ENCODE results near the gene CANT1. TPM values are rescaled to one million over a fixed set of nuclear protein-coding genes. Genes with fewer than 3 reads are reported as not detected.

CANT1 gene
- total and polyA plus RNA-seq, 2 experiments from 2014 or later = 33.0 to 36.1 TPM

DNA sequence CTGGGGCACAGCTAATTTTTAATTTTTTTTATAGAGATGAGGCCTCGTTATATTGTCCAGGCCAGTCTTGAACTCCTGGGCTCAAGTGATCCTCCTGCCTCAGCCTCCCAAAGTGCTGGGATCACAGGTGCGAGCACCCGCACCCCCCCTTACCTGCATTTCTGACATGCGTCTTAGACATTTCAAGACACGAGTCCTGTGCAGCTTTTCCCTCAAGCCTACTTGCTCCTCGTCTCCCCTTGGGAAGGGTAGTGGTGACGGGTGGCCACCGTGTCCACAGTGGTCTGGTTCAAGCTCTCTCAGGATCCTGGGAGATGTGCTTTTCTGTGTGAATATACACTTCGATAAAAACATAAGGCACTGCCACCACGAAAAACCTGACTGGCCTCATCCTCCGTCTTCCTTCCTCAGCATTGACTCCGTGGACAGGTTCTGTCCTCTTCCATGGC is 9.6 kb downstream of the CANT1 start:
- Histone ChIP-seq H4K20me1 (ENCODE audit: insufficient read depth, poor library complexity, severe bottlenecking) (peaks cover 14% of the 10 kb centered on the region), H3K27ac (no peak overlapping the region)
- DNase-seq (ENCODE audit: low spot score) = no peak

GRCh38 chr17:78999056-78999768 is 10.4 kb downstream of the CANT1 start:
- 98% methylated on average over 16 of the region's 17 CpGs for WGBS (ENCODE audit: low lambda C conversion rate, missing lambda C conversion rate)
- Histone ChIP-seq H3K27ac (no peak overlapping the region), H3K79me2 (peaks cover 42% of the 10 kb centered on the region), H2AFZ (no peak overlapping the region), H3K9me2 (replicated peaks; ENCODE audit: insufficient read depth) (no peaks in the 10 kb centered on the region), H3K36me3 (replicated peaks; ENCODE audit: insufficient read depth, low read depth) (no peaks in the 10 kb centered on the region), H3K9me3 (ENCODE audit: low read depth) (no peaks in the 10 kb centered on the region), H3K4me2 (no peak overlapping the region), H3K4me3 (no peak overlapping the region), H3K27me3 (no peaks in the 10 kb centered on the region), H3K4me1 (ENCODE audit: insufficient read depth) (peaks cover 9% of the 10 kb centered on the region), H4K20me1 (ENCODE audit: insufficient read depth, poor library complexity, severe bottlenecking) (peaks cover 14% of the 10 kb centered on the region)
- DNase-seq (ENCODE audit: low spot score) = no peak
- TF ChIP-seq CTCF (IDR thresholded peaks at IDR 0.05; ENCODE audit: poor library complexity) = no peak
- no peak for TF ChIP-seq EZH2phosphoT487 (IDR thresholded peaks at IDR 0.05; ENCODE audit: low read depth, severe bottlenecking, unreplicated experiment)
- TF ChIP-seq EZH2 (IDR thresholded peaks at IDR 0.05; ENCODE audit: borderline replicate concordance) = no peak

More for the DNA sequence above, 9.6 kb downstream of the CANT1 start:
- no peaks in the 10 kb centered on the region for H3K36me3 ChIP-seq (replicated peaks; ENCODE audit: insufficient read depth, low read depth)
- H3K79me2 ChIP-seq = peaks cover 42% of the 10 kb centered on the region
- peaks cover 9% of the 10 kb centered on the region for H3K4me1 ChIP-seq (ENCODE audit: insufficient read depth)
- whole genome bisulfite sequencing (ENCODE audit: low lambda C conversion rate, missing lambda C conversion rate) = 97% methylated on average over 12 of the region's 12 CpGs
- H3K9me2 ChIP-seq (replicated peaks; ENCODE audit: insufficient read depth) = no peaks in the 10 kb centered on the region
- no peaks in the 10 kb centered on the region for H3K9me3 ChIP-seq (ENCODE audit: low read depth)
- no peak overlapping the region for H3K4me2 ChIP-seq
- TF ChIP-seq EZH2phosphoT487 (IDR thresholded peaks at IDR 0.05; ENCODE audit: low read depth, severe bottlenecking, unreplicated experiment) (no peak), EZH2 (IDR thresholded peaks at IDR 0.05; ENCODE audit: borderline replicate concordance) (no peak), CTCF (IDR thresholded peaks at IDR 0.05; ENCODE audit: poor library complexity) (no peak)
- H2AFZ ChIP-seq = no peak overlapping the region
- no peak overlapping the region for H3K4me3 ChIP-seq
- H3K27me3 ChIP-seq = no peaks in the 10 kb centered on the region

DNA sequence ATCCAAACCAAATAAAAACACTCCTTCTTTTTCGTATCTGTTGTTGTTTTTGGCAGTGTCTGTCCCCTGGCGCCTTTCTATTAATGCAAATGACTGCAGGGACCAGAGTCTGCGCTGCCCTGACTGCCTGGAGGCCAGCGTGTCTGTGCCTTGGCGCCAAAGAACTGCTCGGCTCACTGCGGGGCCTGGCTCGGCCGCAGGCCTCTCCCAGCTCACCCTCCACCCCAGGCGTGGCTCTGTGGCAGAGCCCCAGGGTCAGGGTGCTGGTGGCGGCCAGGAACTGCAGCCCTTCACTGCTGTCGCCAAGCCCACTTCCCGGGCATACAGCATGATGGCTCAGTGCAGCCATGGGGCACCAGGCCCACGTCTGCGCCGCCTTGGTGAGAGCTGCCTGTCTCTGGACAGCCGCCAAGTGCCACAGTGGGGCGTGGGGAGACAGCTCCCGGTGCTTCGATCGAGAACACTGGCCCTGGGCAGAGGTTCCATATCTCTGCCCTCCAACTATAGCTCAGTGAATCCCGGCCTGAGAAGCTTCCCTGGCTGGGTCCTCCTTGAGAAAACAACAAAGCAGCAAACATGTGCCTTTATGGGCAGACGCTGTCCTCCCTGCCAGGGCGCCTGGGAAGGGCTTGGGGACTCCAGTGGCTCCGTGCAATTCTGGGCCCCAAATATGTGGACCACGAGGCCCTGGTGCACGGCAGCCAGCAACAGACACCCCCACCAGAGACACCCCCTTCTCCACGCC is 11.1 kb downstream of the CANT1 start:
- H2AFZ ChIP-seq = no peak overlapping the region
- DNase-seq (ENCODE audit: low spot score) = no peak
- H3K9me3 ChIP-seq (ENCODE audit: low read depth) = no peaks in the 10 kb centered on the region
- H3K27me3 ChIP-seq = no peaks in the 10 kb centered on the region
- H3K27ac ChIP-seq = no peak overlapping the region
- H3K9me2 ChIP-seq (replicated peaks; ENCODE audit: insufficient read depth) = no peaks in the 10 kb centered on the region
- H3K79me2 ChIP-seq = peaks cover 39% of the 10 kb centered on the region
- TF ChIP-seq EZH2phosphoT487 (IDR thresholded peaks at IDR 0.05; ENCODE audit: low read depth, severe bottlenecking, unreplicated experiment) (no peak), EZH2 (IDR thresholded peaks at IDR 0.05; ENCODE audit: borderline replicate concordance) (no peak), CTCF (IDR thresholded peaks at IDR 0.05; ENCODE audit: poor library complexity) (no peak)
- no peak overlapping the region for H3K4me3 ChIP-seq
- H3K4me2 ChIP-seq = no peak overlapping the region
- WGBS (ENCODE audit: low lambda C conversion rate, missing lambda C conversion rate) = 93% methylated on average over 28 of the region's 28 CpGs
- H3K36me3 ChIP-seq (replicated peaks; ENCODE audit: insufficient read depth, low read depth) = no peaks in the 10 kb centered on the region
- peaks cover 9% of the 10 kb centered on the region for H3K4me1 ChIP-seq (ENCODE audit: insufficient read depth)
- H4K20me1 ChIP-seq (ENCODE audit: insufficient read depth, poor library complexity, severe bottlenecking) = peaks cover 14% of the 10 kb centered on the region

Measured in hepatocyte (in vitro differentiated cells).